H1 (cell line): ENCODE results near the gene PDE8B. TPM values are rescaled to one million over a fixed set of nuclear protein-coding genes. Genes with fewer than 3 reads are reported as not detected.

Experiments
- NRF1 ChIP-seq: IDR thresholded peaks from 2 replicates; pipeline ENCODE4 v1.6.1; 2011; ENCODE audit warnings: mild to moderate bottlenecking, low read depth, low read length, improper control_type of control experiment
- POLR2AphosphoS5 ChIP-seq: IDR thresholded peaks from 2 replicates; pipeline ENCODE4 v1.6.1; 2011; ENCODE audit warnings: low read depth, low read length
- SIN3A ChIP-seq, 2 experiments: IDR thresholded peaks in 1 of 2; conservative IDR thresholded peaks in 1 of 2; 2 replicates each; pipeline ENCODE4 v1.6.1; 2011 to 2012; ENCODE audit warnings: low read length in 2 of 2, improper control_type of control experiment in 1 of 2, low read depth in 1 of 2, mild to moderate bottlenecking in 1 of 2
- SP2 ChIP-seq: IDR thresholded peaks from 2 replicates; pipeline ENCODE4 v1.6.1; 2012; ENCODE audit warnings: mild to moderate bottlenecking, low read length, inconsistent platforms
- TEAD4 ChIP-seq: IDR thresholded peaks from 2 replicates; pipeline ENCODE4 v1.6.1; 2012; ENCODE audit warnings: low read depth, low read length, inconsistent platforms, mixed read lengths
- polyA plus RNA-seq, 7 experiments: library from polyadenylated mRNA; depleted of rRNA in 3 of 7; stranded (reverse) in 5 of 7; unstranded in 2 of 7; fragments of >200 nt in 5 of 7; fragments of 200-250 nt in 2 of 7; gene quantifications; 1 replicate in 5 of 7; 2 replicates in 1 of 7; 4 replicates in 1 of 7; pipeline versions ENCODE4 v1.2.1 to v1.2.3, GENCODE V29; 2011 to 2013; ENCODE audit warnings: missing spikeins in 2 of 7, mixed read lengths in 2 of 7
- total RNA-seq: library from RNA; stranded (reverse); fragmentation: NEBNext Ultra II Directional; extraction: Animal tissue kit (Norgen Biotek cat#: 25700); gene quantifications from 2 replicates; pipeline ENCODE4 v1.2.1, GENCODE V29; 2021

The PDE8B gene
- total and polyA plus RNA-seq, 2 of the 8 experiments (the other 6 are each of a cell fraction or from before 2014, with no cell fraction given) = 0.32 to 1.1 TPM

DNA sequence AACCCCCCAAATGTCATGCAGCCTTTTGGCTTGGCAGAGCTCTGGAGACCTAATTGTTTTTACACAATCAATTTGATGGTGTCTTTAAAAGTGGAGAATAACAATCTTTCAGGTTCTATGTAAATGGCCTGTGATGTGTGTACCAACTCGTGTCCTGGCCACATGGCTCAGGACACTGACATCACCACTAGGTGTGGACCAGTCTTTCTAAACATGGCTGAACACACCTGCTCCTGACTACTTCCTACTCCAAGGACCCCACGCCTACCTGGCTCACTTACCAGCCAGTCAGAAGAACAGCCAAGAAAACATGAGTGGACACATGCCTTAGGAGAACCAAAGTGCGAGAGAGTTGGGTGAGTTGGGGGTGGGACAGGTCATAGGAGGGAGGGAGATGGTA lies 210.5 kb downstream of the PDE8B start (continued):
- TF ChIP-seq NRF1 = no peak
- TF ChIP-seq SIN3A (conservative IDR thresholded peaks at IDR 0.05 in 1 of 2, IDR thresholded peaks at IDR 0.05 in 1 of 2; ENCODE audit: low read depth in 1 of 2, low read length in 2 of 2) = no peak
- no peak for TF ChIP-seq SP2
- TF ChIP-seq TEAD4 = no peak
- no peak for TF ChIP-seq POLR2AphosphoS5
- TF ChIP-seq, all 59 proteins: peak for 0
